Heart left ventricle (tissue), 16 donors: ENCODE results near the gene FREM1. TPM values are rescaled to one million over a fixed set of nuclear protein-coding genes. Genes with fewer than 3 reads are reported as not detected.

Experiments used
- ATAC-seq, 4 donors: fragments of 200-7000 bp; cut with Tn5 transposase; one replicate each; pipeline ENCODE4 v1.9.1; 2020 to 2022; ENCODE audit warnings: moderate library complexity in 4 of 4, mild to moderate bottlenecking in 3 of 4, moderate number of reproducible peaks in 1 of 4
- DNase-seq, 5 donors: peaks; one replicate each; pipeline ENCODE4 v3.0.0-alpha.2; 2020
- H3K27ac ChIP-seq, 12 donors: fragments of 200-600 bp; sonication (generic) in 4 of 12; one replicate each; pipeline versions ENCODE4 v1.5.0 to v1.8.0; 2016 to 2022; ENCODE audit warnings: mild to moderate bottlenecking in 2 of 12
- H3K27me3 ChIP-seq, 9 donors: fragments of 200-600 bp; sonication (generic) in 2 of 9; one replicate each; pipeline versions ENCODE4 v1.5.1 to v1.8.0; 2016 to 2022; ENCODE audit warnings: mild to moderate bottlenecking in 3 of 9
- H3K36me3 ChIP-seq, 9 donors: fragments of 200-600 bp; sonication (generic) in 2 of 9; one replicate each; pipeline versions ENCODE4 v1.5.0 to v1.8.0; 2018 to 2022; ENCODE audit warnings: mild to moderate bottlenecking in 2 of 9
- H3K4me1 ChIP-seq, 12 donors: fragments of 200-600 bp; sonication (generic) in 4 of 12; one replicate each; pipeline versions ENCODE4 v1.5.0 to v1.8.0; 2016 to 2022; ENCODE audit warnings: mild to moderate bottlenecking in 3 of 12
- H3K4me3 ChIP-seq, 12 donors: fragments of 200-600 bp; sonication (generic) in 4 of 12; one replicate each; pipeline versions ENCODE4 v1.5.0 to v1.8.0; 2017 to 2022; ENCODE audit warnings: mild to moderate bottlenecking in 9 of 12, moderate library complexity in 4 of 12
- H3K9me3 ChIP-seq, 12 donors: fragments of 200-600 bp; sonication (generic) in 4 of 12; one replicate each; pipeline versions ENCODE4 v1.5.0 to v1.8.0; 2016 to 2022; ENCODE audit warnings: mild to moderate bottlenecking in 1 of 12
- CTCF ChIP-seq, 12 donors: fragments of 200-600 bp; sonication (generic) in 4 of 12; IDR thresholded peaks; one replicate each; pipeline versions ENCODE4 v1.5.0 to v1.8.0; 2018 to 2022; ENCODE audit warnings: antibody characterized with exemption in 12 of 12, mild to moderate bottlenecking in 5 of 12
- POLR2A ChIP-seq, 2 donors: fragments of 450-650 bp; IDR thresholded peaks; one replicate each; pipeline ENCODE4 v1.6.1; 2017; ENCODE audit warnings: antibody characterized with exemption in 2 of 2, mild to moderate bottlenecking in 2 of 2, moderate library complexity in 2 of 2
- WGBS, 4 donors: extraction: QIAGEN DNeasy Blood & Tissue Kit in 2 of 4; methylation state at CpG; one replicate each; pipeline versions ENCODE4 v1.1.5 to v1.1.7; 2013 to 2018; 5-methylcytosine and 5-hydroxymethylcytosine counted together
- intact Hi-C, 10 donors: fragments of 100-400 bp; cut with DNase I; formaldehyde crosslinking; loops; one replicate each; pipeline versions ENCODE4 v1.11.1 to v1.14.2; 2022
- polyA plus RNA-seq, 2 donors: library from polyadenylated mRNA; stranded (reverse); fragments of 200-250 nt; gene quantifications; one replicate each; pipeline ENCODE4 v1.2.3, GENCODE V29; 2013
- total RNA-seq, 9 donors: library from RNA; depleted of rRNA in 2 of 9; stranded (reverse); fragments of >200 nt in 2 of 9; fragmentation: NEBNext Ultra II Directional in 3 of 9; extraction: Animal tissue kit (Norgen Biotek cat#: 25700) in 3 of 9; gene quantifications; one replicate each; pipeline versions ENCODE4 v1.1.0 to v1.2.4, GENCODE V29; 2016 to 2023
- donor health status: ischemic (EF 13 %, LVEDD 7.1; RV severe dilation, severe dysfunction).
- donor health status: healthy with polysubstance abuse.
- donor health status: DM: no; HTN: yes; CAD: no.
- donor health status: DM: no; HTN: no; CAD: no.
- donor health status: ischemic (EF 25% LVEDD 6.9; RV normal size, moderate dysfunction).
- donor health status: ischemic (EF 25% LVEDD 5.7; RV mildly dilated, moderate dysfunction).
- donor health status: healthy.
- donor health status: DM: yes; HTN: yes; CAD: no.
- donor health status: ischemic (EF 35%, LVEDD 5.7; RV mildly dilated, moderate dysfunction).
- donor health status: nonischemic (EF 11% LVEDD 7.7; RV severe dilation, severe dysfunction).
- donor health status: DM: yes; HTN: yes; CAD: no.
- donor health status: PGD.
- donor health status: ischemic (EF 29% LVEDD 5.4; RV normal size, mild dysfunction).
- donor health status: nonischemic (EF 23%, LVEDD 6.1; RV moderate dilation, normal function).

Gene FREM1
- total and polyA plus RNA-seq, 11 donors: 0.29 to 6.5 (median 1.9) TPM

- ATAC-seq: no peak
- Histone ChIP-seq H3K9me3 (no peaks in the 10 kb centered on the region), H3K4me3 (no peak overlapping the region), H3K36me3 (peaks cover 0 to 3% (median 0%) of the 10 kb centered on the region in 9 donors), H3K4me1 (peaks cover 0 to 7% (median 0%) of the 10 kb centered on the region in 12 donors), H3K27me3 (no peaks in the 10 kb centered on the region), H3K27ac (no peak overlapping the region)
- intact Hi-C loops: loop anchor here in 1 of 10 donors (10.0 kb wide), 1 partner anchor 58 kb away; the partner anchor contains the start of gene ZDHHC21
- WGBS, 4 donors: 94 to 99% (median 97%) methylated on average over 1 of the region's 1 CpG
- DNase-seq: no peak
- TF ChIP-seq POLR2A (IDR thresholded peaks at IDR 0.05): no peak
- TF ChIP-seq CTCF (IDR thresholded peaks at IDR 0.05): no peak
Measured at GRCh38 chr9:14752871-14753270, 157.4 kb downstream of the FREM1 start.

GRCh38 chr9:14752271-14752670, 158.0 kb downstream of the FREM1 start:
- Histone ChIP-seq H3K4me1 (peaks cover 0 to 7% (median 0%) of the 10 kb centered on the region in 12 donors), H3K36me3 (peaks cover 0 to 9% (median 0%) of the 10 kb centered on the region in 9 donors), H3K9me3 (no peaks in the 10 kb centered on the region), H3K27ac (no peak overlapping the region), H3K4me3 (no peak overlapping the region), H3K27me3 (no peaks in the 10 kb centered on the region)
- DNase-seq (no peak), ATAC-seq (no peak)
- TF ChIP-seq POLR2A (IDR thresholded peaks at IDR 0.05) (no peak), CTCF (IDR thresholded peaks at IDR 0.05) (no peak)
- WGBS, 4 donors: 19 to 35% (median 23%) methylated on average over 1 of the region's 1 CpG
- intact Hi-C loops: loop anchor here in 1 of 10 donors (10.0 kb wide), 1 partner anchor 57 kb away; the partner anchor contains the start of gene ZDHHC21

- intact Hi-C loops: loop anchor here in 1 of 10 donors (10.0 kb wide), 1 partner anchor 56 kb away; the partner anchor contains the start of gene ZDHHC21
- ATAC-seq (peak in 1 of 4 donors; percentile 37), DNase-seq (no peak)
- peaks cover 0 to 21% (median 0%) of the 10 kb centered on the region in 9 donors for H3K36me3 ChIP-seq
- H3K27ac ChIP-seq: no peak overlapping the region
- H3K4me3 ChIP-seq: no peak overlapping the region
- TF ChIP-seq POLR2A (IDR thresholded peaks at IDR 0.05) (no peak), CTCF (IDR thresholded peaks at IDR 0.05) (no peak)
- H3K9me3 ChIP-seq: no peaks in the 10 kb centered on the region
- peaks cover 0 to 7% (median 0%) of the 10 kb centered on the region in 12 donors for H3K4me1 ChIP-seq
- no peaks in the 10 kb centered on the region for H3K27me3 ChIP-seq
Measured at GRCh38 chr9:14750821-14751220, 159.4 kb downstream of the FREM1 start.

- ATAC-seq: no peak
- Histone ChIP-seq H3K36me3 (peaks cover 0 to 26% (median 0%) of the 10 kb centered on the region in 9 donors), H3K9me3 (no peaks in the 10 kb centered on the region), H3K27ac (no peak overlapping the region), H3K4me1 (peaks cover 0 to 7% (median 0%) of the 10 kb centered on the region in 12 donors), H3K4me3 (no peak overlapping the region), H3K27me3 (no peaks in the 10 kb centered on the region)
- DNase-seq: no peak
- intact Hi-C loops: loop anchor here in 1 of 10 donors (10.0 kb wide), 1 partner anchor 55 kb away; the partner anchor contains the start of gene ZDHHC21
- no peak for TF ChIP-seq POLR2A (IDR thresholded peaks at IDR 0.05)
- TF ChIP-seq CTCF (IDR thresholded peaks at IDR 0.05): no peak
- 36 to 46% (median 40%) methylated on average over 9 of the region's 9 CpGs for WGBS, 4 donors
Measured at GRCh38 chr9:14749741-14750211, 160.5 kb downstream of the FREM1 start.
